ENCODE data around the gene CIZ1. TPM values are rescaled to one million over a fixed set of nuclear protein-coding genes. Genes with fewer than 3 reads are reported as not detected.

CIZ1 gene
- total and polyA plus RNA-seq, 9 of the 15 experiments (the other 6 are each of a cell fraction or from before 2014, with no cell fraction given): 6.6 to 329 (median 87.8) TPM

- TF ChIP-seq TSHZ1 (CRISPR knock-in tag; IDR thresholded peaks at IDR 0.05) (no peak), ZNF184 (CRISPR knock-in tag; IDR thresholded peaks at IDR 0.05) (no peak), NRF1 (conservative IDR thresholded peaks at IDR 0.05 in 1 of 2, IDR thresholded peaks at IDR 0.05 in 1 of 2) (peak; percentile 73 to 77), CHD4 (IDR thresholded peaks at IDR 0.05; ENCODE audit: insufficient read depth, insufficient replicate concordance, low read depth, low read length, poor library complexity, severe bottlenecking) (no peak), NR0B1 (IDR thresholded peaks at IDR 0.05; ENCODE audit: partially characterized antibody) (no peak), NFATC3 (IDR thresholded peaks at IDR 0.05) (0 out of 2 replicates have a peak, but pooled peaks have one; percentile 23), SMC3 (conservative IDR thresholded peaks at IDR 0.05; ENCODE audit: insufficient read depth, low read depth, low read length) (0 out of 2 replicates have a peak, but pooled peaks have one; percentile 12), CEBPZ (IDR thresholded peaks at IDR 0.05; ENCODE audit: borderline replicate concordance, low read depth, low read length) (no peak), POLR3A (IDR thresholded peaks at IDR 0.05; ENCODE audit: borderline replicate concordance, extremely low read depth, insufficient read depth, insufficient read length) (no peak), HSF4 (CRISPR knock-in tag; IDR thresholded peaks at IDR 0.05; ENCODE audit: borderline replicate concordance) (no peak), TEAD2 (tag; IDR thresholded peaks at IDR 0.05) (no peak), MYBL2 (IDR thresholded peaks at IDR 0.05; ENCODE audit: low read depth) (no peak), MYBL2 (CRISPR knock-in tag; IDR thresholded peaks at IDR 0.05; ENCODE audit: borderline replicate concordance) (no peak), SP1 (CRISPR knock-in tag; IDR thresholded peaks at IDR 0.05) (no peak), TARDBP (IDR thresholded peaks at IDR 0.05) (no peak), POLR2AphosphoS2 (IDR thresholded peaks at IDR 0.05; ENCODE audit: low read length) (peak; percentile 92; the same call in 1 of the 2 replicates), GATA2 (CRISPR knock-in tag; IDR thresholded peaks at IDR 0.05) (no peak), ADNP (tag; IDR thresholded peaks at IDR 0.05) (no peak)
Measured at GRCh38 chr9:128159784-128160602, 31.4 kb downstream of the CIZ1 start, which contains the start of gene BBLN (continued).

Measured in K562 (cell line).